ENCODE data around the gene SNX12. TPM values are rescaled to one million over a fixed set of nuclear protein-coding genes. Genes with fewer than 3 reads are reported as not detected.
"Not testable (repeated sequence)": the region's sequence is repeated elsewhere in the genome, so short reads cannot be mapped to it uniquely, and the experiment has no call there.

The SNX12 gene
- total and polyA plus RNA-seq, 2 experiments from 2014 or later: 28.5 to 75.3 TPM

DNA sequence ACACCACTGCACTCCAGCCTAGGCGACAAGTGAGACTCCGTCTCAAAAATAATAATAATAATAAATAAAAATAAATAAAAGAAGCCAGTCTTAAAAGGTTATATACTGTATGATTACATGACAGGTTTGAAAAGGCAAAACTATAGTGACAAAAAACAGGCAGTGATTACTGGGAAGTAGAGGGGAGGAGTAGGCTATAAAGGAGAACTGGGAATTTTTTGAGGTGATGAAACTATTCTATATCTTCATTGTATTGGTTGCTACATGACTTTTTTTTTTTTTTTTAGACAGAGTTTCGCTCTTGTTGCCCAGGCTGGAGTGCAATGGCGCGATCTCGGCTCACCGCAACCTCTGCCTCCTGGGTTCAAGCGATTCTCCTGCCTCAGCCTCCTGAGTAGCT lies 20.2 kb downstream of the SNX12 start:
- not testable (repeated sequence) for H3K36me3 ChIP-seq (ENCODE audit: insufficient read depth); H3K4me3 ChIP-seq; DNase-seq (ENCODE audit: low spot score); H3K27ac Mint-ChIP-seq; H3K4me3 Mint-ChIP-seq; H3K27ac ChIP-seq (ENCODE audit: low read depth); H3K27me3 Mint-ChIP-seq (ENCODE audit: insufficient read depth, low read depth, poor library complexity); H2AFZ ChIP-seq; H3K4me1 ChIP-seq (ENCODE audit: insufficient read depth); H4K20me1 ChIP-seq (replicated peaks; ENCODE audit: insufficient read depth); H3K9me3 Mint-ChIP-seq; ATAC-seq; H3K36me3 Mint-ChIP-seq (ENCODE audit: low read depth); H3K27me3 ChIP-seq (ENCODE audit: insufficient read depth); H3K9me2 ChIP-seq (ENCODE audit: insufficient read depth); H3F3A ChIP-seq (replicated peaks; ENCODE audit: low read depth); H3K79me2 ChIP-seq (replicated peaks; ENCODE audit: insufficient read depth); H3K4me1 Mint-ChIP-seq; H3K4me2 ChIP-seq

GRCh38 chrX:71017396-71017939 lies 50.7 kb downstream of the SNX12 start:
- H3K36me3 Mint-ChIP-seq (ENCODE audit: low read depth): no peaks in the 10 kb centered on the region
- H3K4me3 Mint-ChIP-seq: no peak overlapping the region
- H3K4me3 ChIP-seq: no peak overlapping the region
- ATAC-seq: no peak
- H3K9me2 ChIP-seq (ENCODE audit: insufficient read depth): no peaks in the 10 kb centered on the region
- H3K4me1 Mint-ChIP-seq: peaks cover 2% of the 10 kb centered on the region; the same call in 1 of the 3 replicates
- H3K27ac ChIP-seq (ENCODE audit: low read depth): no peak overlapping the region
- H3K79me2 ChIP-seq (replicated peaks; ENCODE audit: insufficient read depth): no peaks in the 10 kb centered on the region
- H3K36me3 ChIP-seq (ENCODE audit: insufficient read depth): no peaks in the 10 kb centered on the region
- H4K20me1 ChIP-seq (replicated peaks; ENCODE audit: insufficient read depth): no peaks in the 10 kb centered on the region
- no peaks in the 10 kb centered on the region for H3K4me1 ChIP-seq (ENCODE audit: insufficient read depth)
- H3K27ac Mint-ChIP-seq: no peak overlapping the region
- H3K27me3 Mint-ChIP-seq (ENCODE audit: insufficient read depth, low read depth, poor library complexity): no peaks in the 10 kb centered on the region
- H3K9me3 Mint-ChIP-seq: no peaks in the 10 kb centered on the region; the same call in 2 of the 3 replicates
- no peaks in the 10 kb centered on the region for H3F3A ChIP-seq (replicated peaks; ENCODE audit: low read depth)
- H3K27me3 ChIP-seq (ENCODE audit: insufficient read depth): no peaks in the 10 kb centered on the region
- no peak overlapping the region for H2AFZ ChIP-seq
- no peak for DNase-seq (ENCODE audit: low spot score)
- H3K4me2 ChIP-seq: no peak overlapping the region
- TF ChIP-seq ZNF114 (CRISPR knock-in tag; IDR thresholded peaks at IDR 0.05): no peak
- no peak for TF ChIP-seq CREB1 (CRISPR knock-in tag; IDR thresholded peaks at IDR 0.05; ENCODE audit: low read depth)
- TF ChIP-seq POLR2AphosphoS5 (IDR thresholded peaks at IDR 0.05; ENCODE audit: low read depth): no peak
- TF ChIP-seq, protein P1, sequence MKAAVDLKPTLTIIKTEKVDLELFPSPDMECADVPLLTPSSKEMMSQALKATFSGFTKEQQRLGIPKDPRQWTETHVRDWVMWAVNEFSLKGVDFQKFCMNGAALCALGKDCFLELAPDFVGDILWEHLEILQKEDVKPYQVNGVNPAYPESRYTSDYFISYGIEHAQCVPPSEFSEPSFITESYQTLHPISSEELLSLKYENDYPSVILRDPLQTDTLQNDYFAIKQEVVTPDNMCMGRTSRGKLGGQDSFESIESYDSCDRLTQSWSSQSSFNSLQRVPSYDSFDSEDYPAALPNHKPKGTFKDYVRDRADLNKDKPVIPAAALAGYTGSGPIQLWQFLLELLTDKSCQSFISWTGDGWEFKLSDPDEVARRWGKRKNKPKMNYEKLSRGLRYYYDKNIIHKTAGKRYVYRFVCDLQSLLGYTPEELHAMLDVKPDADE (IDR thresholded peaks at IDR 0.05): no peak
- TF ChIP-seq, protein P2, sequence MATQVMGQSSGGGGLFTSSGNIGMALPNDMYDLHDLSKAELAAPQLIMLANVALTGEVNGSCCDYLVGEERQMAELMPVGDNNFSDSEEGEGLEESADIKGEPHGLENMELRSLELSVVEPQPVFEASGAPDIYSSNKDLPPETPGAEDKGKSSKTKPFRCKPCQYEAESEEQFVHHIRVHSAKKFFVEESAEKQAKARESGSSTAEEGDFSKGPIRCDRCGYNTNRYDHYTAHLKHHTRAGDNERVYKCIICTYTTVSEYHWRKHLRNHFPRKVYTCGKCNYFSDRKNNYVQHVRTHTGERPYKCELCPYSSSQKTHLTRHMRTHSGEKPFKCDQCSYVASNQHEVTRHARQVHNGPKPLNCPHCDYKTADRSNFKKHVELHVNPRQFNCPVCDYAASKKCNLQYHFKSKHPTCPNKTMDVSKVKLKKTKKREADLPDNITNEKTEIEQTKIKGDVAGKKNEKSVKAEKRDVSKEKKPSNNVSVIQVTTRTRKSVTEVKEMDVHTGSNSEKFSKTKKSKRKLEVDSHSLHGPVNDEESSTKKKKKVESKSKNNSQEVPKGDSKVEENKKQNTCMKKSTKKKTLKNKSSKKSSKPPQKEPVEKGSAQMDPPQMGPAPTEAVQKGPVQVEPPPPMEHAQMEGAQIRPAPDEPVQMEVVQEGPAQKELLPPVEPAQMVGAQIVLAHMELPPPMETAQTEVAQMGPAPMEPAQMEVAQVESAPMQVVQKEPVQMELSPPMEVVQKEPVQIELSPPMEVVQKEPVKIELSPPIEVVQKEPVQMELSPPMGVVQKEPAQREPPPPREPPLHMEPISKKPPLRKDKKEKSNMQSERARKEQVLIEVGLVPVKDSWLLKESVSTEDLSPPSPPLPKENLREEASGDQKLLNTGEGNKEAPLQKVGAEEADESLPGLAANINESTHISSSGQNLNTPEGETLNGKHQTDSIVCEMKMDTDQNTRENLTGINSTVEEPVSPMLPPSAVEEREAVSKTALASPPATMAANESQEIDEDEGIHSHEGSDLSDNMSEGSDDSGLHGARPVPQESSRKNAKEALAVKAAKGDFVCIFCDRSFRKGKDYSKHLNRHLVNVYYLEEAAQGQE (IDR thresholded peaks at IDR 0.05; ENCODE audit: unreplicated experiment): no peak
- TF ChIP-seq ZNF462 (CRISPR knock-in tag; IDR thresholded peaks at IDR 0.05): no peak
- no peak for TF ChIP-seq EZH2 (IDR thresholded peaks at IDR 0.05; ENCODE audit: low read depth, unreplicated experiment)
- TF ChIP-seq EZH2phosphoT487 (IDR thresholded peaks at IDR 0.05; ENCODE audit: unreplicated experiment): no peak
- TF ChIP-seq ZNF331 (CRISPR knock-in tag; IDR thresholded peaks at IDR 0.05; ENCODE audit: low read depth): no peak
